Neural progenitor cell (in vitro differentiated cells): ENCODE measurements around the gene SH2D3C. TPM values are rescaled to one million over a fixed set of nuclear protein-coding genes. Genes with fewer than 3 reads are reported as not detected.

Experiments used
- DNase-seq: peaks from one replicate; pipeline ENCODE4 v3.0.0-alpha.2; 2016; ENCODE audit warnings: low spot score
- H2AFZ ChIP-seq: fragments of 200-600 bp; sonication (generic); replicated peaks from 2 replicates; pipeline ENCODE4 v1.6.1; 2016; ENCODE audit warnings: antibody characterized with exemption
- H3F3A ChIP-seq: fragments of 200-600 bp; sonication (generic); 2 replicates; pipeline ENCODE4 v1.6.1; 2016; ENCODE audit warnings: antibody characterized with exemption, low read depth
- H3K27ac ChIP-seq: fragments of 200-600 bp; sonication (generic); 2 replicates; pipeline ENCODE4 v1.5.1; 2016; ENCODE audit warnings: mild to moderate bottlenecking
- H3K27me3 ChIP-seq: fragments of 200-600 bp; sonication (generic); 2 replicates; pipeline ENCODE4 v1.6.1; 2016; ENCODE audit warnings: mild to moderate bottlenecking, moderate library complexity
- H3K36me3 ChIP-seq: fragments of 200-600 bp; sonication (generic); 2 replicates; pipeline ENCODE4 v1.5.1; 2016
- H3K4me1 ChIP-seq: fragments of 200-600 bp; sonication (generic); 2 replicates; pipeline ENCODE4 v1.6.1; 2016; ENCODE audit warnings: mixed run types
- H3K4me2 ChIP-seq: fragments of 200-600 bp; sonication (generic); 2 replicates; pipeline ENCODE4 v1.6.1; 2016
- H3K4me3 ChIP-seq: fragments of 200-600 bp; sonication (generic); 2 replicates; pipeline ENCODE4 v1.5.1; 2016
- H3K79me2 ChIP-seq: fragments of 200-600 bp; sonication (generic); 2 replicates; pipeline ENCODE4 v1.6.1; 2016; ENCODE audit warnings: low read depth
- H3K9ac ChIP-seq: fragments of 200-600 bp; sonication (generic); 2 replicates; pipeline ENCODE4 v1.6.1; 2016
- H3K9me3 ChIP-seq: fragments of 200-600 bp; sonication (generic); 2 replicates; pipeline ENCODE4 v1.5.1; 2016; ENCODE audit warnings: low read depth
- H4K20me1 ChIP-seq: fragments of 200-600 bp; sonication (generic); 2 replicates; pipeline ENCODE4 v1.6.1; 2016; ENCODE audit warnings: low read depth
- H3K27ac Mint-ChIP-seq: 3 replicates; pipeline ENCODE4 v1.8.0; 2021; ENCODE audit warnings: mixed read lengths
- H3K27me3 Mint-ChIP-seq: 2 replicates; pipeline ENCODE4 v1.8.0; 2022; ENCODE audit warnings: low read depth, mild to moderate bottlenecking, inconsistent platforms, moderate library complexity, mixed read lengths; ENCODE audit not compliant: insufficient read depth
- H3K36me3 Mint-ChIP-seq: 3 replicates; pipeline ENCODE4 v1.8.0; 2021; ENCODE audit warnings: mixed read lengths
- H3K4me1 Mint-ChIP-seq: 3 replicates; pipeline ENCODE4 v1.8.0; 2021; ENCODE audit warnings: mixed read lengths
- H3K4me3 Mint-ChIP-seq: 3 replicates; pipeline ENCODE4 v1.8.0; 2021; ENCODE audit warnings: mild to moderate bottlenecking, moderate library complexity, mixed read lengths
- H3K9me3 Mint-ChIP-seq: 3 replicates; pipeline ENCODE4 v1.8.0; 2020; ENCODE audit warnings: mixed read lengths
- EZH2 ChIP-seq: fragments of 200-600 bp; sonication (generic); IDR thresholded peaks from 2 replicates; pipeline ENCODE4 v1.6.1; 2017; ENCODE audit warnings: antibody characterized with exemption, mild to moderate bottlenecking, moderate library complexity
- EZH2phosphoT487 ChIP-seq: fragments of 200-600 bp; sonication (generic); IDR thresholded peaks from 2 replicates; pipeline ENCODE4 v1.6.1; 2017; ENCODE audit warnings: antibody characterized with exemption
- total RNA-seq: library from RNA; depleted of rRNA; stranded (reverse); fragments of >200 nt; gene quantifications from 2 replicates; pipeline ENCODE4 v1.2.3, GENCODE V29; 2015; ENCODE audit warnings: low replicate concordance
- TF ChIP-seq, protein P1 (sequence below): fragments of 200-600 bp; sonication (generic); IDR thresholded peaks from 2 replicates; pipeline ENCODE4 v1.5.1; 2017; ENCODE audit warnings: antibody characterized with exemption, mild to moderate bottlenecking

SH2D3C gene
- total RNA-seq, 1 donor from 2014 or later = 1.9 TPM

DNA sequence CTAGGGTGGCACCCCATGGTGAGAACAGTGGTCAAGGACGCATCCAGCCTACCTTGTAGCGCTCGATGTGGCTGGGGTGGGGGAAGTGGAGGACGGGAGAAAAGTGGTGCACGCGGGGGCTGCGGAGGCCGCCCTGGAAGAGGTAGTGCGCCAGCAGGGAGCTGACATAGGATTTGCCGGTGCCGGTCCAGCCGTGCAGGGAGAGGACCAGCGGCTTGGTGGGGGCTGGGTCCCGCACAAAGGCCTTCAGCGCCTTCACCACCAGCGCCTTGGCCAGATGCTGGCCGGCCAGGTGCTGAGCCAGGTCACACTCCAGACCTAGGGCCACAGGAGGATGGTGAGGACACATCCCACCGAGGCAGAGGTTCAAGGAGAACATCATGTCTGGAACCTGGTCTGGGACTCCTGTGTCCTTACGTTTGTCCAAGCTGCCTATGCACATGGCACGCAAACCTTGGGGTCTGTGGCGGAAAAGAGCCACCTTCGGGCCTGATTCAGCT, 44.2 kb downstream of the SH2D3C start:
- Mint-ChIP-seq H3K27ac (no peak overlapping the region), H3K4me1 (peaks cover 28% of the 10 kb centered on the region), H3K9me3 (no peaks in the 10 kb centered on the region), H3K4me3 (peak overlapping the region; percentile 86), H3K36me3 (no peaks in the 10 kb centered on the region), H3K27me3 (peaks cover 3% of the 10 kb centered on the region)
- H3F3A ChIP-seq = peaks cover 10% of the 10 kb centered on the region
- TF ChIP-seq, protein P1, sequence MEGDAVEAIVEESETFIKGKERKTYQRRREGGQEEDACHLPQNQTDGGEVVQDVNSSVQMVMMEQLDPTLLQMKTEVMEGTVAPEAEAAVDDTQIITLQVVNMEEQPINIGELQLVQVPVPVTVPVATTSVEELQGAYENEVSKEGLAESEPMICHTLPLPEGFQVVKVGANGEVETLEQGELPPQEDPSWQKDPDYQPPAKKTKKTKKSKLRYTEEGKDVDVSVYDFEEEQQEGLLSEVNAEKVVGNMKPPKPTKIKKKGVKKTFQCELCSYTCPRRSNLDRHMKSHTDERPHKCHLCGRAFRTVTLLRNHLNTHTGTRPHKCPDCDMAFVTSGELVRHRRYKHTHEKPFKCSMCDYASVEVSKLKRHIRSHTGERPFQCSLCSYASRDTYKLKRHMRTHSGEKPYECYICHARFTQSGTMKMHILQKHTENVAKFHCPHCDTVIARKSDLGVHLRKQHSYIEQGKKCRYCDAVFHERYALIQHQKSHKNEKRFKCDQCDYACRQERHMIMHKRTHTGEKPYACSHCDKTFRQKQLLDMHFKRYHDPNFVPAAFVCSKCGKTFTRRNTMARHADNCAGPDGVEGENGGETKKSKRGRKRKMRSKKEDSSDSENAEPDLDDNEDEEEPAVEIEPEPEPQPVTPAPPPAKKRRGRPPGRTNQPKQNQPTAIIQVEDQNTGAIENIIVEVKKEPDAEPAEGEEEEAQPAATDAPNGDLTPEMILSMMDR = no peak
- H3K4me2 ChIP-seq = peak overlapping the region; percentile 80
- H3K4me3 ChIP-seq = peak overlapping the region; percentile 82
- H4K20me1 ChIP-seq = no peaks in the 10 kb centered on the region
- no peak overlapping the region for H3K9ac ChIP-seq
- H2AFZ ChIP-seq = no peak overlapping the region
- no peaks in the 10 kb centered on the region for H3K9me3 ChIP-seq
- DNase-seq = no peak
- no peaks in the 10 kb centered on the region for H3K27me3 ChIP-seq
- no peaks in the 10 kb centered on the region for H3K79me2 ChIP-seq
- H3K4me1 ChIP-seq = peaks cover 13% of the 10 kb centered on the region
- no peaks in the 10 kb centered on the region for H3K36me3 ChIP-seq
- no peak overlapping the region for H3K27ac ChIP-seq

DNA sequence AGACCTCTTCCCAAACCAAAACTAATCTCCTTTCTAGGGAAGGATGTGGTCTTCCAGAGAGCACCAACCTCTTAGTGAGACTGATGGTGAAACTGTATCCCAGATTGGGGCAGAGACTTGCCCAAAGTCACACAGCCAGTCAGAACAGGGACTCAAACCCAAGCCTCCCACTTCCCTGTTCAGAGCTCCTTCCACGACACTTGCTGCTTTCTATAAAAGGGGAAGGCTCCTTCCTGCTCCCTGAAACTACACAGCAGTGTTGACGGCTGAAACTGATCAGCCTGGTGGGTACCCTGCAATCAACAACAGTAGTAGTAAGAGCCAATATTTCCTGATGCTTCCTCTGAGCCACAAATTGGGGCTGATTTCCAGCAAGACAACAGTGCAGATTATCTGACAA, 44.9 kb downstream of the SH2D3C start:
- DNase-seq = no peak
- H3K79me2 ChIP-seq = no peaks in the 10 kb centered on the region
- Mint-ChIP-seq H3K4me3 (peak overlapping the region; percentile 86), H3K36me3 (no peaks in the 10 kb centered on the region), H3K27ac (no peak overlapping the region), H3K9me3 (no peaks in the 10 kb centered on the region), H3K27me3 (peaks cover 3% of the 10 kb centered on the region), H3K4me1 (peaks cover 28% of the 10 kb centered on the region)
- H3K27me3 ChIP-seq = no peaks in the 10 kb centered on the region
- H2AFZ ChIP-seq = no peak overlapping the region
- H3K9me3 ChIP-seq = no peaks in the 10 kb centered on the region
- peaks cover 13% of the 10 kb centered on the region for H3K4me1 ChIP-seq
- H4K20me1 ChIP-seq = no peaks in the 10 kb centered on the region
- no peak for TF ChIP-seq EZH2phosphoT487
- TF ChIP-seq EZH2 = no peak
- TF ChIP-seq, protein P1 = no peak
- no peaks in the 10 kb centered on the region for H3K36me3 ChIP-seq
- H3K27ac ChIP-seq = no peak overlapping the region
- H3K4me2 ChIP-seq = no peak overlapping the region
- H3K9ac ChIP-seq = no peak overlapping the region
- no peak overlapping the region for H3K4me3 ChIP-seq
- peaks cover 10% of the 10 kb centered on the region for H3F3A ChIP-seq

DNA sequence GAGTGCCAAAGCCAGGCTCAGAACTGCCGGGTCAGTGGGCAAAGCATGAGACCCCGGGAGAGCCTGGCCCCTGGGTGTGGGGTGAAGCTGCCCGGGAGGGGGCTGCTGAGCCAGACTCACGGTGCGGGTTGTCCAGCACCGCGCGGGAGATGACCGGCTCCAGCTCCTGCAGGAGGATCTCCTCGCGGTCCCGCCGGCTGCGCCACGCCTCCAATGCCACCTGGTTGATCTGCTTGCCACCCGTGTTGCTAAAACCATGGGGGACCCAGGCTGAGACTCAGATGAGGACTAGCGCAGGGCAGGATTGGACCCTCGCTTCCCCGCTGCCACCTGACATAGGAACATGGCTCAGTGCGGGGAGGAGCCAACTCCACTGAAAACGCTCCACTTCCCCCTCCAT, 46.0 kb downstream of the SH2D3C start:
- Mint-ChIP-seq H3K27ac (peak overlapping the region; percentile 83), H3K36me3 (no peaks in the 10 kb centered on the region), H3K4me1 (peaks cover 28% of the 10 kb centered on the region), H3K4me3 (no peak overlapping the region), H3K27me3 (peaks cover 3% of the 10 kb centered on the region), H3K9me3 (no peaks in the 10 kb centered on the region)
- H3K4me1 ChIP-seq = peaks cover 13% of the 10 kb centered on the region
- H3K36me3 ChIP-seq = no peaks in the 10 kb centered on the region
- no peak overlapping the region for H3K4me2 ChIP-seq
- peaks cover 10% of the 10 kb centered on the region for H3F3A ChIP-seq
- H3K79me2 ChIP-seq = no peaks in the 10 kb centered on the region
- no peak overlapping the region for H3K4me3 ChIP-seq
- DNase-seq = no peak
- H3K9ac ChIP-seq = no peak overlapping the region
- no peaks in the 10 kb centered on the region for H3K9me3 ChIP-seq
- no peak overlapping the region for H3K27ac ChIP-seq
- no peaks in the 10 kb centered on the region for H3K27me3 ChIP-seq
- TF ChIP-seq EZH2phosphoT487 (no peak), EZH2 (no peak)
- TF ChIP-seq, protein P1 = no peak
- no peaks in the 10 kb centered on the region for H4K20me1 ChIP-seq
- no peak overlapping the region for H2AFZ ChIP-seq
